NCI-H69 (cell line): ENCODE data around the gene LCE3C.
"Not testable (repeated sequence)": the region's sequence is repeated elsewhere in the genome, so short reads cannot be mapped to it uniquely, and the experiment has no call there.

Source experiments
- DNase-seq: peaks from one replicate; lab custom pipeline; 2025; lab: John Stamatoyannopoulos, UW

Gene LCE3C, protein sequence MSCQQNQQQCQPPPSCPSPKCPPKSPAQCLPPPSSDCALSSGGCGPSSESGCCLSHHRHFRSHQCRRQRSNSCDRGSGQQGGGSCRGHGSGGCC

GRCh38 chr1:152599934-152600333 is at the start of gene LCE3C:
Gene LCE3C, plus strand, starts transcription at chr1:152600234. Its CDS starts 498 bp downstream, at chr1:152600732.
- no peak for DNase-seq

- no peak for DNase-seq
Observed at GRCh38 chr1:152565115-152565514, 34.9 kb upstream of the LCE3C start.

DNA sequence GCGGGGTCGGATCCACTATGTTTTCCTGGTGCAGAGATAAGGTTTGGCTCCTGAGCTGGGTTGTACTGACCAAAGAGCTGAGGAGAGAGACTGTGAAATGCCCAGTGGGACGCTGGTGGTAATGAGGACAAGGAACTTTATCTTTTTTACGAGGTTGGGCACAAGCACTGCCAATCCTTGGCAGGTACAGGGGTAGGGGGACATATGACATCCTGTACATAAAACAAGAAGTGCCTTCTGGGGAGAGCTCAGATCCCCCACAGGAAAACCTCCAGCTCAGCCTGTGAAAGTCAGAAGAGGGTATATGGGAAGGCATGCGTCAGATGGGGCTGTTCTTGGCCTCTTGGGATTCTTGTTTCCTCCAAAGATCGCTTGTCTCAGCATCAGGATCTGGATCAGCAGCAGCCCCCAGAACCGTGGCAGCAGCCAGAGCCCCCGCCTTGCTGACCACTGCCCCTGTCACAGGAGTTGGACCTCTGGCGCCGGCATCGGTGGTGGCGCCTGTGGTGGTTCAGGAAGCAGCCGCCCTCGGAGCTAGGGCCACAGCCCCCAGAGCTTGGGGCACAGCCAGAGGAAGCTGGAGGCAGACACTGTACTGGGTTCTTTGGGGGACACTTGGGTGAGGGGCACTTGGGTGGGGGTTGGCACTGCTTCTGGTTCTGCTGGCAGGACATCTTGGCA is 34.4 kb upstream of the LCE3C start:
- no peak for DNase-seq

GRCh38 chr1:152566681-152567080 is 33.4 kb upstream of the LCE3C start, which contains the start of gene LCE3E:
Gene LCE3E, minus strand, starts transcription at chr1:152566780. Its CDS starts 572 bp downstream, at chr1:152566208.
- DNase-seq: no peak

DNA sequence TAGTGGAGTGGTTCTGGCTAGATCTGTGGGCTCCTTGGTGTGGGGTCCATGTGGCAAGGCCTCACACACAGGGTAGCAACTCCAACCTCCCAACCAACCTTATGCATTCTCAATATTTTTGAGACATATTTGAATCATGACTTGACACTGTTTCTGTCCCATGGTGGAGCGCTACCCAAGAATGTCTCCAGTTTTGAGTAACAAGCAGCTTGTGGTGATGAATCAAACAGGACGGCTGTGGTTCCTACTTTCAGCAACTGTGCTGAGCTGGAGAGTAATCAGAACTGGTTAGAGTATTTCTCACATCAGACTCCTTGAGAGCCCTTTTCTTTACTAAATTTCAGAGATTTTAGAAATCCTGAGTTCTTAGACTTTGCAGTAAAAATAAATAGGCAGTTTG is 22.9 kb upstream of the LCE3C start:
- DNase-seq: no peak

DNA sequence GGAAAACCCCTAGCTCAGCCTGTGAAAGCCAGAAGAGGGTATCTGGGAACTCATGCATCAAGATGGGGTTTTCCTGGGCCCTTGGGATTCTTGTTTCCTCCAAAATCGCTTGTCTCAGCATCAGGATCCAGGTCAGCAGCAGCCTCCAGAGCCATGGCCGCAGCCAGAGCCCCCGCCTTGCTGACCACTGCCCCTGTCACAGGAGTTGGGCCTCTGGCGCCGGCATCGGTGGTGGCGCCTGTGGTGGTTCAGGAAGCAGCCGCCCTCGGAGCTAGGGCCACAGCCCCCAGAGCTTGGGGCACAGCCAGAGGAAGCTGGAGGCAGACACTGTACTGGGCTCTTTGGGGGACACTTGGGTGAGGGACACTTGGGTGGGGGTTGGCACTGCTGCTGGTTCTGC is 20.5 kb upstream of the LCE3C start:
- DNase-seq: not testable (repeated sequence)

DNA sequence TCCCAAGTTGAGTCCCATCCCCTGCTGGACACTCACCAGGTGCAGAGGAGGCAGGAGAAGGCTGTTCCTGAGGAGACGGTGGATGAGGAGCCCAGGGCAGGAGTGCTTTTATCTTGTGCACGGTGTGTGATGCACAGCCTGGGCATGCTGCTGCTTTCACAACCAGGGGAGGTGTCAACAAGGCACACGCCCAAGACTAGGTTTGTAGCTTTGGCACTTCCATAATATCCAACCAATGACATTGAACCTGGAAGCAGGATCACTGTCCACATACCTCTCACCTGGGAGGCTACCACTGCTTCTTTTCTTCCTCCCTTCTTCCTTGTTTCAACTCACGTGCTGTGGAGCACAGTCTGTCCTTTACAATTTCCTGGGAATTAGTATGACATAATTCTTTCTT is 19.6 kb upstream of the LCE3C start, which contains the start of gene LCE3D:
Gene LCE3D, minus strand, starts transcription at position 84 of the 400 bp plus-strand sequence. CDS start 580 bp downstream, outside the sequence.
- no peak for DNase-seq

GRCh38 chr1:152582647-152583046 is 17.4 kb upstream of the LCE3C start:
- DNase-seq: no peak

DNA sequence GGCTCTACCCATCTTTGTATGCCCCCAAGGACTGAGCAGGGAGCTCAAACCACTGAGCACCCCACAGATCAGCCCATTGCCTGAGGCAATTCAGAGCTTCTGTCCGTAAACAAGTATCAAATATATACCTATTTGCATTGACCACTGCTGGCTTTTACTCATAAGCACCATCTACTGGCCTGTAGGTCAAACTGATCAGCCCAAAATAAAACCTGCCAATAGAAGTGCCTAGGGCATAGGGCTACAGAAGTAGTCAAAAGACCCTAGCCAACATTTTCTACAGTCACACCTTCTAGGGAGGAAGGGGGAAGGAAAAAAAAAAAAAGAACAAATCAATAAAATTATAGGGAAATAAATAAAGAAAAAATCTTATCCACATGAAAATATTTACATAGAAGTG is 14.4 kb upstream of the LCE3C start:
- DNase-seq: no peak

GRCh38 chr1:152596986-152597385 is 3.0 kb upstream of the LCE3C start:
- no peak for DNase-seq

DNA sequence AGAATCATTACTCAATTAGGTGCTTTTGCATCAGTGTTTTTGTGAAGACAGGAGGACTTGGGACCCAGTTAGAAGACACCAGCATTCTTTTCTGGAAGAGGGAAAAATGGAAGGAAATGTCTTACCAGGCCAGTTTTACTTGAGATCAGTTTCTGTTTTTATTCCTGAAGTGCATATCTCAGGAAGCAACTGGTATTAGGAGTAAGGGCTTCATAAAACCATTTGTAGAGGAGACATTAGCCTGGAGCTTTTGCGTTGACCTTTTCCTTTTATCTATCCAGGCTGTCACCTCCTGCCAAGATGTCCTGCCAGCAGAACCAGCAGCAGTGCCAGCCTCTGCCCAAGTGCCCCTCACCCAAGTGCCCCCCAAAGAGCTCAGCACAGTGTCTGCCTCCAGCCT is 13.5 kb downstream of the LCE3C start, which contains the start of gene LCE3B:
Gene LCE3B, plus strand, starts transcription at position 301 of the 400 bp plus-strand sequence. Its CDS starts 0 bp downstream, at position 301.
- DNase-seq: no peak

- DNase-seq: no peak
Observed at GRCh38 chr1:152621993-152622392, 22.0 kb downstream of the LCE3C start.

GRCh38 chr1:152622803-152623202 is 22.8 kb downstream of the LCE3C start, which contains the start of gene LCE3A:
Gene LCE3A, minus strand, starts transcription at chr1:152623103. Its CDS starts 0 bp downstream, at chr1:152623103.
- DNase-seq: no peak

- peak; percentile 9 for DNase-seq
Observed at GRCh38 chr1:152623203-152623844, 23.3 kb downstream of the LCE3C start.

- DNase-seq: no peak
Observed at GRCh38 chr1:152626744-152627143, 26.7 kb downstream of the LCE3C start.

- DNase-seq: no peak
Observed at GRCh38 chr1:152630596-152630995, 30.6 kb downstream of the LCE3C start.

DNA sequence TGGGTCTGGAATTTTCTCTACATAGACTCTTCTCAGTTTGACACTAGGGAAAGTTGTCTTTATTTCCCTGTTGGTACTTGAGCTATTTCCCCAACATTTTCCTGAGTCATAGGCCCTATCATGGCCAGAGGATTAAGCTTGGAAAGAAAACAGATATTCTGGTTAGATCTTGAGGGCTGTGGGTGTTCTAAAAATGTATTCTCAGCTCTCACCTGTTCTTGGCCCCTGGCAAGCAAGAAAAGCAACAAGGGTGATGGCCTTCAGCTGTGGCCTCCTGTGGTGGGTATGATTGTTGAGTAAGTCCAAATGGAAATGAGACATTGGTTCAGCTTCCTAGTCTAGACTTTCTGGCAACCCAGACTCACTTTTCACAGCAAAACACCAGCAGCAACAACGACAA is 40.3 kb downstream of the LCE3C start:
- DNase-seq: no peak

DNA sequence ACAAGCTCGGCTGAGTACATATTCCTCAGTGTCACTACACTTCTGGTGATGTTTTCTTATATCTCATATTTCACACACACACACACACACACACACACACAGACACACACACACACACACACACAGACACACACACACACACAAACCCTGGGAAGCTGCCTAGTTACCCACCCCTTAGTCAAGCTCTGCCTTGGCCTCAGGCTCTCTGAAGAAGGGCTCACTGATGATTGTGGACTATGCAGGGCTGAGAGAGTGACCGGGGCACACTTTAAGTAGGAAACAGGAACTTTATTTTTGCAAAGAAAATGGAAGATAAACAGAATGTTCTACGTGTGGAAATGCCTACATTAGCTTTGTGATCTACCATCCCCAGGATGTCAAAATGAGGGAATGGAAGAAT is 43.9 kb downstream of the LCE3C start:
- DNase-seq: no peak

DNA sequence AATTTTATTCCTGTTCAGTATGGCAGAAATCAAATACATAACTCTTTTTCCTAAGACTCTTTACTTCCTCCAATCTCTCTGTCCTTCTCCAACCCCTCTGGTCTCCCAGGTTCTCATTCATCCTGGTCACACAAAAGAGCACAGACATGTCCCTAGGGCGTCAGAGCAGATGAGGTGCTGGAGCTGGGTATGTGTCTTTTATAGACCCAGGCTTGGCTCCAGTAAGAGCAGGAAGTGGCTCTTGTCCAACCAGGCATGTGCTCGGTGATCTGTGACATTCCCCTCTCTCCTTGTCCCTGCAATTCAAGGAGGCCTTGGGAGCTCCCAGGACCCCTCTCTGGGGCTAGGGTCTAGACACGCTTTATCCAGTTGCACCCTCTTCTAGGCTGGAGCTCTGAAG is 45.1 kb downstream of the LCE3C start:
- no peak for DNase-seq

GRCh38 chr1:152646656-152647055 is 46.6 kb downstream of the LCE3C start:
- DNase-seq: no peak
